B cell (primary cell): Measurements from ENCODE around the gene MEN1.

Experiments
- CTCF ChIP-seq: fragments of 200-600 bp; IDR thresholded peaks from one replicate; pipeline ENCODE4 v1.8.0; 2022; ENCODE audit warnings: antibody characterized with exemption, mild to moderate bottlenecking
- EZH2 ChIP-seq: IDR thresholded peaks from 2 replicates; pipeline ENCODE4 v1.6.1; 2012; ENCODE audit warnings: borderline replicate concordance, low read depth, mild to moderate bottlenecking, moderate library complexity, low read length; ENCODE audit not compliant: insufficient read depth, poor library complexity, severe bottlenecking

DNA sequence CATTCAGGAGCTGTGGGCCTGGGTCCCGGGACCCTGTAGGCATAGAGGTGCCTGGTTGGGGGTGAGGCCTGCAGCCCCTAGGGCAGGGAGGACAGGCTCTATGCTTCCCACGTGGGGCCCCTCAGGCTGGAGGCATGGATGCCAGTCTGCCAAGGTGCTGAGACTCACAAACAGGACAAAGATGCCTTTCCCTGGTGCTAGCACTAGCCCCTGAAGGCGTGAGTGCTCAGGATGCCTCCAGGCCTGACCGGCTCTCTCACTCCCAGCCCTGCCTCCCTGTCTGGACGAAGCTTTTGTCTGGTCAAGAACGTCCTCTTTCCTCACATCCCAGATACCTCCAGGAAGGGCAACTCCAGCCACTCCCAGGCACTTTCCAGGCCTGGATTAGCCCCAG is 32.0 kb upstream of the MEN1 start:
- TF ChIP-seq CTCF = no peak
- no peak for TF ChIP-seq EZH2
